ENCODE results near the gene STK4.

STK4 gene

DNA sequence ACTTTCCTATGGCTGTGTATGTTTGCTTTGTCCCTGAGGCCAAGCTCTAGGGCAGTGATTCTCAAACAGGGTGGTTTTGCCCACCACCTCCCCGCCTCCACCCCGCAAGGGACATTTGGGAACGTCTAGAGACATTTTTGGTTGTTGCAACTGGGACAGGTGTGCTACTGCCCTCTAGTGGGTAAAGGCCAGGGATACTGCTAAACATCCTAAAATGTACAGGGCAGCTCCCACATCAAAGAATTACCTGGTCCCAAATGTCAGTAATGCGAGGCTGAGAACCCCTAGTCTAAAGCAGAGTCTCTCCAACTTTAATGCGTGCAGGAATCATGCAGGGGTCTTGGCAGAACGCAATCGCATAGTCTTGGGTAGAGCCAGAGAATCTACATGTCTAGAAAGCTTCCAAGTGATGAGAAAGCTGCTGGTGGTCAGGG lies 129.5 kb downstream of the STK4 start:
- TF ChIP-seq SIN3A (IDR thresholded peaks at IDR 0.05; ENCODE audit: borderline replicate concordance, insufficient read depth, low read length) (no peak), TAF1 (IDR thresholded peaks at IDR 0.05; ENCODE audit: borderline replicate concordance, insufficient read depth, low read length) (no peak), POLR2AphosphoS5 (IDR thresholded peaks at IDR 0.05; ENCODE audit: low read depth, low read length) (no peak), FOXP2 (optimal IDR thresholded peaks at IDR 0.05; ENCODE audit: borderline replicate concordance, extremely low read depth, extremely low read length, insufficient read depth) (no peak)
- TF ChIP-seq, protein P1, sequence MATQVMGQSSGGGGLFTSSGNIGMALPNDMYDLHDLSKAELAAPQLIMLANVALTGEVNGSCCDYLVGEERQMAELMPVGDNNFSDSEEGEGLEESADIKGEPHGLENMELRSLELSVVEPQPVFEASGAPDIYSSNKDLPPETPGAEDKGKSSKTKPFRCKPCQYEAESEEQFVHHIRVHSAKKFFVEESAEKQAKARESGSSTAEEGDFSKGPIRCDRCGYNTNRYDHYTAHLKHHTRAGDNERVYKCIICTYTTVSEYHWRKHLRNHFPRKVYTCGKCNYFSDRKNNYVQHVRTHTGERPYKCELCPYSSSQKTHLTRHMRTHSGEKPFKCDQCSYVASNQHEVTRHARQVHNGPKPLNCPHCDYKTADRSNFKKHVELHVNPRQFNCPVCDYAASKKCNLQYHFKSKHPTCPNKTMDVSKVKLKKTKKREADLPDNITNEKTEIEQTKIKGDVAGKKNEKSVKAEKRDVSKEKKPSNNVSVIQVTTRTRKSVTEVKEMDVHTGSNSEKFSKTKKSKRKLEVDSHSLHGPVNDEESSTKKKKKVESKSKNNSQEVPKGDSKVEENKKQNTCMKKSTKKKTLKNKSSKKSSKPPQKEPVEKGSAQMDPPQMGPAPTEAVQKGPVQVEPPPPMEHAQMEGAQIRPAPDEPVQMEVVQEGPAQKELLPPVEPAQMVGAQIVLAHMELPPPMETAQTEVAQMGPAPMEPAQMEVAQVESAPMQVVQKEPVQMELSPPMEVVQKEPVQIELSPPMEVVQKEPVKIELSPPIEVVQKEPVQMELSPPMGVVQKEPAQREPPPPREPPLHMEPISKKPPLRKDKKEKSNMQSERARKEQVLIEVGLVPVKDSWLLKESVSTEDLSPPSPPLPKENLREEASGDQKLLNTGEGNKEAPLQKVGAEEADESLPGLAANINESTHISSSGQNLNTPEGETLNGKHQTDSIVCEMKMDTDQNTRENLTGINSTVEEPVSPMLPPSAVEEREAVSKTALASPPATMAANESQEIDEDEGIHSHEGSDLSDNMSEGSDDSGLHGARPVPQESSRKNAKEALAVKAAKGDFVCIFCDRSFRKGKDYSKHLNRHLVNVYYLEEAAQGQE (IDR thresholded peaks at IDR 0.05; ENCODE audit: insufficient read depth in 1 of 2, low read depth in 2 of 2, low read length in 2 of 2), result no peak

GRCh38 chr20:45096781-45097180 lies 130.5 kb downstream of the STK4 start:
- TF ChIP-seq TAF1 (IDR thresholded peaks at IDR 0.05; ENCODE audit: borderline replicate concordance, insufficient read depth, low read length), result no peak
- TF ChIP-seq POLR2AphosphoS5 (IDR thresholded peaks at IDR 0.05; ENCODE audit: low read depth, low read length), result no peak
- no peak for TF ChIP-seq SIN3A (IDR thresholded peaks at IDR 0.05; ENCODE audit: borderline replicate concordance, insufficient read depth, low read length)
- TF ChIP-seq, protein P1 (IDR thresholded peaks at IDR 0.05; ENCODE audit: insufficient read depth in 1 of 2, low read depth in 2 of 2, low read length in 2 of 2), result no peak
- TF ChIP-seq FOXP2 (optimal IDR thresholded peaks at IDR 0.05; ENCODE audit: borderline replicate concordance, extremely low read depth, extremely low read length, insufficient read depth), result no peak

DNA sequence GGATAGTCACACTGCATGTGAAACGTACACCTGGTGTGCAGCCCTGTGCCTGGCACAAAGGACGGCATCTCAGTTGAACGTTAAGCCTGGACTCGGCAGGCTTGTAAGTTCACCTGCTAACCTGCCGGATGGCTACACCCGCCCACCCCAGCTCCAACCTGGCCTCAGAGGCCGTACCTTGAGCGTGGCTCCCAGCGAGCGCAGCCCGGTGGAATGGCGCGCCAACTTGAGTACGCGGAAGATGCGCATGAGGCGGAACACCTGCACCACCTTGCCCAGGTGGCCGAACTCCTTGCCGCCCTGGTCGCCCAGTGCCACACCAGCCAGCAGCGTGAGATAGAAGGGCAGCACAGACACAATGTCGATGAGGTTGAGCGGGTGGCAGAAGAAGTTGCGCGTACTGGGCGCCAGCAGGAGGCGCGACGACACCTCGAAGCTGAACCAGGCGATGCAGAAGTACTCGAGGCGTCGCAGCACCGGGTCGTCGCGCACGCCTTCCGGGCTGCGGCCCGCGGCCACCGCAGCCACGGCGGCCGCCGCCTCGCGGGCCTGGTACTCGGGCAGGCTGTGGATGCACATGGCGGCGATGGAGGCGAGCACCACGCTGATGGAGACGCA lies 131.3 kb downstream of the STK4 start:
- TF ChIP-seq SIN3A (IDR thresholded peaks at IDR 0.05; ENCODE audit: borderline replicate concordance, insufficient read depth, low read length) (no peak), POLR2AphosphoS5 (IDR thresholded peaks at IDR 0.05; ENCODE audit: low read depth, low read length) (no peak), FOXP2 (optimal IDR thresholded peaks at IDR 0.05; ENCODE audit: borderline replicate concordance, extremely low read depth, extremely low read length, insufficient read depth) (no peak)

GRCh38 chr20:45098103-45098773 lies 131.9 kb downstream of the STK4 start:
- no peak for TF ChIP-seq POLR2AphosphoS5 (IDR thresholded peaks at IDR 0.05; ENCODE audit: low read depth, low read length)
- no peak for TF ChIP-seq SIN3A (IDR thresholded peaks at IDR 0.05; ENCODE audit: borderline replicate concordance, insufficient read depth, low read length)
- TF ChIP-seq, protein P1 (IDR thresholded peaks at IDR 0.05; ENCODE audit: insufficient read depth in 1 of 2, low read depth in 2 of 2, low read length in 2 of 2), result no peak
- no peak for TF ChIP-seq FOXP2 (optimal IDR thresholded peaks at IDR 0.05; ENCODE audit: borderline replicate concordance, extremely low read depth, extremely low read length, insufficient read depth)
- no peak for TF ChIP-seq TAF1 (IDR thresholded peaks at IDR 0.05; ENCODE audit: borderline replicate concordance, insufficient read depth, low read length)

DNA sequence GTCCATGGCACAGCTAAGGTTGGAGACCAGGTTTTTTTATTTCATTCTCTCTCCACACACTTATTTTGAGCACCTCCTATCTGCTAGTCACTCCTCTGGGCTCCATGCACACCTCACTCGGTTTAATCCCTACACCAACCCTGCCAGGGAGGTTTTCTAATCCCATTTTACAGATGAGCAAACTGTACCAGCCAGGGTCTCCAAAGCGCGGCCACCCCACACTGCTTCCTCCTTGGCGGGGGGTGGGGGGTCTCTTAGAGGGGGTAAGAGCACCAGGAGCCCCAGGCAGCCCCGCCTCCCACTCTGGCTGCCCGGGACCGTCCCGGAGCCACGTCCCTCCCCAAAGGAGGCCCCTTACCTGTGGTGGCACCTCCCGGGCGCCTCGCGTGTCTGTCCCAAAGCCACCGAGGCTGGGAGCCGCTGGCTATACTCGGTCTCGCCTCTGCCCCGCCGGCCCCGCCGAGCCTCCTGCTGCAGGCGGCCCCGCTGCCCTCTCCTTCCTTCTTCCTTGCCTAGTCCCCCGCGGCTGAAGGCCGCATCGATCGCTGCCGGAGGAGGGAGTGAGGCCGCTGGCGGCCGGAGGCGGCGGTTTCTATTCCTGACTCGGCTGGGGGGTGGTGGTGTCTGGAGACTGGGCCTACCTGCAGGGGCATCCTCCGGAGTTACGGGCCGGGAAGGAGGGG lies 134.4 kb downstream of the STK4 start, which contains the start of gene KCNS1:
KCNS1 (minus strand) TSS at position 565 of the 683 bp plus-strand sequence. CDS start 1,891 bp downstream, outside the sequence.
- TF ChIP-seq SIN3A (IDR thresholded peaks at IDR 0.05; ENCODE audit: borderline replicate concordance, insufficient read depth, low read length), result no peak
- TF ChIP-seq FOXP2 (optimal IDR thresholded peaks at IDR 0.05; ENCODE audit: borderline replicate concordance, extremely low read depth, extremely low read length, insufficient read depth), result no peak
- TF ChIP-seq, protein P1 (IDR thresholded peaks at IDR 0.05; ENCODE audit: insufficient read depth in 1 of 2, low read depth in 2 of 2, low read length in 2 of 2), result no peak
- no peak for TF ChIP-seq TAF1 (IDR thresholded peaks at IDR 0.05; ENCODE audit: borderline replicate concordance, insufficient read depth, low read length)
- no peak for TF ChIP-seq POLR2AphosphoS5 (IDR thresholded peaks at IDR 0.05; ENCODE audit: low read depth, low read length)
